Ishikawa (cell line): ENCODE data around the gene MID1.

Experiments used
- CEBPB ChIP-seq: IDR thresholded peaks from 2 replicates; pipeline ENCODE4 v1.6.1; 2012
- CREB1 ChIP-seq: IDR thresholded peaks from 2 replicates; pipeline ENCODE4 v1.6.1; 2012; ENCODE audit warnings: low read depth
- EGR1 ChIP-seq: IDR thresholded peaks from 2 replicates; pipeline ENCODE4 v1.6.1; 2012
- EP300 ChIP-seq: IDR thresholded peaks from 2 replicates; pipeline ENCODE4 v1.6.1; 2012; ENCODE audit warnings: borderline replicate concordance
- FOXM1 ChIP-seq: IDR thresholded peaks from 2 replicates; pipeline ENCODE4 v1.6.1; 2012; ENCODE audit warnings: low read depth, borderline replicate concordance
- MAX ChIP-seq: IDR thresholded peaks from 2 replicates; pipeline ENCODE4 v1.6.1; 2012
- NFIC ChIP-seq: IDR thresholded peaks from 2 replicates; pipeline ENCODE4 v1.6.1; 2012
- RAD21 ChIP-seq: IDR thresholded peaks from 2 replicates; pipeline ENCODE4 v1.6.1; 2012; ENCODE audit warnings: low read depth
- TAF1 ChIP-seq: IDR thresholded peaks from 2 replicates; pipeline ENCODE4 v1.6.1; 2012; ENCODE audit warnings: low read depth, mild to moderate bottlenecking
- TCF12 ChIP-seq: IDR thresholded peaks from 2 replicates; pipeline ENCODE4 v1.6.1; 2012; ENCODE audit warnings: low read depth
- TEAD4 ChIP-seq: IDR thresholded peaks from 2 replicates; pipeline ENCODE4 v1.6.1; 2012
- USF1 ChIP-seq: IDR thresholded peaks from 2 replicates; pipeline ENCODE4 v1.6.1; 2012
- YY1 ChIP-seq: IDR thresholded peaks from 2 replicates; pipeline ENCODE4 v1.6.1; 2012; ENCODE audit warnings: low read depth
- ZBTB7A ChIP-seq: IDR thresholded peaks from 2 replicates; pipeline ENCODE4 v1.6.1; 2012; ENCODE audit warnings: low read depth
- TF ChIP-seq, protein P1 (sequence below): IDR thresholded peaks from 2 replicates; pipeline ENCODE4 v1.6.1; 2012; ENCODE audit warnings: low read depth, mild to moderate bottlenecking

The MID1 gene

GRCh38 chrX:10589098-10589497, 31.3 kb downstream of the MID1 start:
- TF ChIP-seq TEAD4 (no peak), NFIC (no peak), FOXM1 (no peak), ZBTB7A (no peak), TCF12 (no peak), CREB1 (no peak), USF1 (no peak), MAX (no peak), EP300 (no peak), EGR1 (no peak), TAF1 (no peak), RAD21 (no peak), CEBPB (no peak), YY1 (no peak)
- TF ChIP-seq, protein P1, sequence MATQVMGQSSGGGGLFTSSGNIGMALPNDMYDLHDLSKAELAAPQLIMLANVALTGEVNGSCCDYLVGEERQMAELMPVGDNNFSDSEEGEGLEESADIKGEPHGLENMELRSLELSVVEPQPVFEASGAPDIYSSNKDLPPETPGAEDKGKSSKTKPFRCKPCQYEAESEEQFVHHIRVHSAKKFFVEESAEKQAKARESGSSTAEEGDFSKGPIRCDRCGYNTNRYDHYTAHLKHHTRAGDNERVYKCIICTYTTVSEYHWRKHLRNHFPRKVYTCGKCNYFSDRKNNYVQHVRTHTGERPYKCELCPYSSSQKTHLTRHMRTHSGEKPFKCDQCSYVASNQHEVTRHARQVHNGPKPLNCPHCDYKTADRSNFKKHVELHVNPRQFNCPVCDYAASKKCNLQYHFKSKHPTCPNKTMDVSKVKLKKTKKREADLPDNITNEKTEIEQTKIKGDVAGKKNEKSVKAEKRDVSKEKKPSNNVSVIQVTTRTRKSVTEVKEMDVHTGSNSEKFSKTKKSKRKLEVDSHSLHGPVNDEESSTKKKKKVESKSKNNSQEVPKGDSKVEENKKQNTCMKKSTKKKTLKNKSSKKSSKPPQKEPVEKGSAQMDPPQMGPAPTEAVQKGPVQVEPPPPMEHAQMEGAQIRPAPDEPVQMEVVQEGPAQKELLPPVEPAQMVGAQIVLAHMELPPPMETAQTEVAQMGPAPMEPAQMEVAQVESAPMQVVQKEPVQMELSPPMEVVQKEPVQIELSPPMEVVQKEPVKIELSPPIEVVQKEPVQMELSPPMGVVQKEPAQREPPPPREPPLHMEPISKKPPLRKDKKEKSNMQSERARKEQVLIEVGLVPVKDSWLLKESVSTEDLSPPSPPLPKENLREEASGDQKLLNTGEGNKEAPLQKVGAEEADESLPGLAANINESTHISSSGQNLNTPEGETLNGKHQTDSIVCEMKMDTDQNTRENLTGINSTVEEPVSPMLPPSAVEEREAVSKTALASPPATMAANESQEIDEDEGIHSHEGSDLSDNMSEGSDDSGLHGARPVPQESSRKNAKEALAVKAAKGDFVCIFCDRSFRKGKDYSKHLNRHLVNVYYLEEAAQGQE, result no peak

- TF ChIP-seq YY1 (no peak), CREB1 (no peak), EGR1 (no peak), MAX (no peak), ZBTB7A (no peak), TAF1 (no peak), NFIC (no peak), CEBPB (no peak), EP300 (no peak), TEAD4 (no peak), FOXM1 (no peak)
- TF ChIP-seq, protein P1, result no peak
These were observed 37.4 kb downstream of the MID1 start for GRCh38 chrX:10582945-10583344.

- no peak for TF ChIP-seq NFIC
- no peak for TF ChIP-seq EP300
- TF ChIP-seq EGR1, result no peak
- no peak for TF ChIP-seq YY1
- TF ChIP-seq, protein P1, result no peak
- TF ChIP-seq TCF12, result no peak
- no peak for TF ChIP-seq FOXM1
These were observed 38.1 kb downstream of the MID1 start for GRCh38 chrX:10582215-10582733.

DNA sequence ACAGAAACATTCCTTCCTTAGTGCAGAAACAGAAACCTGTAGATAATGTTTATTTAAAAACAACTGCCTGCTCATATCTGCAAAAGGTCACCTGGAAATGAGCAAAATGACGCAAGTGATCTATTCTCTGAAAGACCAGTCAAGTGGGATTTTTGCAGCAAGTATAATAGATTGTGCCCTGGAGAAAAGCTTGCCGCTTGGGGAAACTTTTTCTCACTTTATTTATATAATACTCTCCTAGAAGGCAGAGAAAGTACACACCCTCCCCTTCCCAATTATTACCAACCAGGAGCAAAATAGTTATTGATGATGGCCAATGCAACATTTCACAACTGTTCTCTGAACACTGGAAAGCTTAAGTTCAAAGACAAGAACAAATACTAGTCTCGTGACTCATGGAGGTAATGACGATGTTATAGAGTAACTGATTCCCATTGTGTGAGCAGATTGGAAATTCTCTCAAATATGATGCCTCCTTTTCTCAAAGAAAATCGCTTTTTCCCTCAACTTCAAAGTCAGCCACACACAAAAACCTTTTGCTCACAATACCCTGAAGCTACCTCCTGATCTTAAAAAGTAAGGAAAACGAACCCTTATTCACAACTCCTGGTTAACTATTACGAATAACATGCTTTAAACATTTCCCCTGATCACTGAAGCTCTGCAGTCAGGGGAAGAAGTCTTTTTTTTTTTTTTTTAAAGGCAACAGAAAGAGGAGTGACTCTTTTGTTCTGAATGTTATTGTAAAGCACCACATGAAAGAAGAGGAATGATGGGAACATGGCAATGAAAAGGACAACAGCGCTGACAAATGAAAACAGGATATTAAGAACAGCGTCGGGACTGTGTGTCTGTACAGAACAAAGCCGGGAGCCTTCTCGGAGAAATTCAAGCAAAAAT, 41.0 kb downstream of the MID1 start:
- TF ChIP-seq, protein P1, result no peak
